HepG2 (cell line): Measurements from ENCODE around the gene KIAA1755. TPM values are rescaled to one million over a fixed set of nuclear protein-coding genes. Genes with fewer than 3 reads are reported as not detected.

Source experiments
- ATAC-seq: fragments of 200-7000 bp; cut with Tn5 transposase; 3 replicates; pipeline ENCODE4 v1.9.1; 2020; ENCODE audit warnings: mild to moderate bottlenecking, moderate library complexity
- BruUV-seq: library from RNA; stranded (reverse); fragments of 400-500 nt; replicated peaks from 2 replicates; lab custom pipeline; 2021; lab: Mats Ljungman, UMichigan
- CTCF ChIA-PET: fragments of 300-600 bp; formaldehyde crosslinking; extraction: SDS; loops from one replicate; lab custom pipeline; 2021; ENCODE audit warnings: low total read pairs, inconsistent platforms, low intra/inter-chr PET ratio; lab: Yijun Ruan, JAX
- POLR2A ChIA-PET: fragments of 350-600 bp; sonication (Branson Sonifier 250); formaldehyde crosslinking; loops from one replicate; lab custom pipeline; 2020; ENCODE audit warnings: antibody characterized with exemption, inconsistent platforms; lab: Yijun Ruan, JAX
- DNase-seq: peaks from one replicate; pipeline ENCODE4 v3.0.0-alpha.2; 2015; ENCODE audit warnings: low spot score
- FAIRE-seq: peaks from 3 replicates; lab custom pipeline; 2011; peaks lifted over from hg19 to GRCh38; lab: Jason Lieb, UNC
- H2AFZ ChIP-seq: one replicate; pipeline ENCODE4 v1.6.1; 2011; ENCODE audit warnings: low read length, inconsistent platforms
- H3K27ac ChIP-seq: fragments of 300-600 bp; 3 replicates; pipeline ENCODE4 v1.8.0; 2011; ENCODE audit warnings: mixed run types, mild to moderate bottlenecking, mixed read lengths, low read length, inconsistent platforms; ENCODE audit not compliant: insufficient read depth; ENCODE audit errors: extremely low read length
- H3K27me3 ChIP-seq, 2 experiments: fragments of 200-600 bp in 1 of 2; 2 replicates in 1 of 2; 3 replicates in 1 of 2; pipeline versions ENCODE4 v1.6.0 to v1.8.0; 2011; ENCODE audit warnings: low read length in 2 of 2, mild to moderate bottlenecking in 2 of 2, moderate library complexity in 2 of 2, inconsistent platforms in 1 of 2; ENCODE audit not compliant: insufficient read depth in 2 of 2, control insufficient read depth in 1 of 2
- H3K36me3 ChIP-seq, 2 experiments: fragments of 200-600 bp in 1 of 2; replicated peaks in 1 of 2; 2 replicates in 1 of 2; 3 replicates in 1 of 2; pipeline versions ENCODE4 v1.5.1 to v1.8.0; 2011; ENCODE audit warnings: low read length in 2 of 2, inconsistent platforms in 1 of 2; ENCODE audit not compliant: insufficient read depth in 2 of 2, control insufficient read depth in 1 of 2
- H3K4me1 ChIP-seq: 2 replicates; pipeline ENCODE4 v1.5.1; 2012; ENCODE audit warnings: low read length, inconsistent platforms; ENCODE audit not compliant: insufficient read depth
- H3K4me2 ChIP-seq: 2 replicates; pipeline ENCODE4 v1.6.0; 2011; ENCODE audit warnings: low read depth, low read length, inconsistent platforms
- H3K4me3 ChIP-seq, 3 experiments: fragments of 200-600 bp in 1 of 3; sonication (generic), shearing (Covaris generic) in 1 of 3; replicated peaks in 1 of 3; 2 replicates each; pipeline ENCODE4 v1.5.1; 2011 to 2016; ENCODE audit warnings: low read length in 3 of 3, inconsistent platforms in 2 of 3, low read depth in 2 of 3, mild to moderate bottlenecking in 2 of 3, control low read depth in 1 of 3, mixed read lengths in 1 of 3; ENCODE audit not compliant: insufficient read depth in 1 of 3
- H3K79me2 ChIP-seq: one replicate; pipeline ENCODE4 v1.6.1; 2011; ENCODE audit warnings: low read length, inconsistent platforms; ENCODE audit not compliant: insufficient read depth
- H3K9ac ChIP-seq: 2 replicates; pipeline ENCODE4 v1.6.0; 2011; ENCODE audit warnings: mild to moderate bottlenecking, low read depth, low read length, inconsistent platforms; ENCODE audit not compliant: insufficient read depth
- H3K9me3 ChIP-seq: 2 replicates; pipeline ENCODE4 v1.5.1; 2012; ENCODE audit warnings: mild to moderate bottlenecking, low read length
- H4K20me1 ChIP-seq: 2 replicates; pipeline ENCODE4 v1.6.0; 2011; ENCODE audit warnings: inconsistent platforms, mild to moderate bottlenecking, low read length, moderate library complexity; ENCODE audit not compliant: insufficient read depth
- AGO1 ChIP-seq: fragments of 200-400 bp; formaldehyde crosslinking; IDR thresholded peaks from 2 replicates; pipeline ENCODE4 v1.6.1; 2017; ENCODE audit warnings: mild to moderate bottlenecking, low read depth, low read length, moderate library complexity; ENCODE audit not compliant: poor library complexity, severe bottlenecking
- ATRX ChIP-seq: sonication (generic); formaldehyde crosslinking; IDR thresholded peaks from 2 replicates; pipeline ENCODE4 v1.4.0; 2020; ENCODE audit warnings: missing genetic modification reagents, borderline replicate concordance
- CTCF ChIP-seq: sonication (generic); formaldehyde crosslinking; IDR thresholded peaks from 2 replicates; pipeline ENCODE4 v1.5.0; 2020; ENCODE audit warnings: mild to moderate bottlenecking, missing genetic modification reagents, moderate library complexity
- EP300 ChIP-seq, 3 experiments: sonication (generic) in 1 of 3; formaldehyde crosslinking in 1 of 3; IDR thresholded peaks; 2 replicates each; pipeline versions ENCODE4 v1.5.1 to v1.6.1; 2011 to 2020; ENCODE audit warnings: low read depth in 2 of 3, low read length in 2 of 3, borderline replicate concordance in 1 of 3, improper control_type of control experiment in 1 of 3, mild to moderate bottlenecking in 1 of 3, missing genetic modification reagents in 1 of 3, moderate library complexity in 1 of 3
- GTF3A ChIP-seq: sonication (generic); formaldehyde crosslinking; conservative IDR thresholded peaks from 2 replicates; pipeline ENCODE4 v1.4.0; 2020; ENCODE audit warnings: mild to moderate bottlenecking, missing genetic modification reagents
- KDM1A ChIP-seq: IDR thresholded peaks from 2 replicates; pipeline ENCODE4 v1.6.1; 2016; ENCODE audit warnings: missing compliant biosample characterization
- RCOR2 ChIP-seq: IDR thresholded peaks from 2 replicates; pipeline ENCODE4 v1.6.1; 2016; ENCODE audit warnings: missing biosample characterization, missing genetic modification reagents
- SRY ChIP-seq: sonication (generic); formaldehyde crosslinking; IDR thresholded peaks from 2 replicates; pipeline ENCODE4 v1.8.0; 2022; ENCODE audit warnings: mild to moderate bottlenecking, missing genetic modification reagents
- STAG1 ChIP-seq: sonication (generic); formaldehyde crosslinking; IDR thresholded peaks from 2 replicates; pipeline ENCODE4 v1.4.0; 2020; ENCODE audit warnings: missing genetic modification reagents
- TARDBP ChIP-seq: sonication (generic); formaldehyde crosslinking; IDR thresholded peaks from 2 replicates; pipeline ENCODE4 v1.8.0; 2022; ENCODE audit warnings: mild to moderate bottlenecking, missing genetic modification reagents
- ZNF33B ChIP-seq: sonication (generic); formaldehyde crosslinking; IDR thresholded peaks from 2 replicates; pipeline ENCODE4 v1.5.1; 2020; ENCODE audit warnings: mild to moderate bottlenecking, missing genetic modification reagents
- ZNF576 ChIP-seq: sonication (generic); formaldehyde crosslinking; IDR thresholded peaks from 2 replicates; pipeline ENCODE4 v1.4.0; 2020; ENCODE audit warnings: mild to moderate bottlenecking, missing genetic modification reagents
- ZNF629 ChIP-seq: sonication (generic); formaldehyde crosslinking; conservative IDR thresholded peaks from 2 replicates; pipeline ENCODE4 v1.5.0; 2020; ENCODE audit warnings: missing genetic modification reagents
- ZNF768 ChIP-seq: sonication (generic); formaldehyde crosslinking; IDR thresholded peaks from 2 replicates; pipeline ENCODE4 v1.4.0; 2020; ENCODE audit warnings: missing genetic modification reagents
- ZNF777 ChIP-seq: sonication (generic); formaldehyde crosslinking; IDR thresholded peaks from 2 replicates; pipeline ENCODE4 v1.4.0; 2020; ENCODE audit warnings: missing genetic modification reagents
- WGBS: methylation state at CpG from one replicate; pipeline ENCODE4 v1.1.6; 2017; ENCODE audit warnings: low lambda C conversion rate; 5-methylcytosine and 5-hydroxymethylcytosine counted together
- in situ Hi-C: cut with HindIII; loops from 2 replicates; pipeline ENCODE4 v1.10.0; 2017; ENCODE audit warnings: low pct_unique_long_range_greater_than_20kb; ENCODE audit not compliant: extremely low pct_ligation_motif_present
- intact Hi-C: fragments of 100-400 bp; cut with micrococcal nuclease; formaldehyde crosslinking; loops from one replicate; pipeline ENCODE4 v1.10.0; 2022; ENCODE audit not compliant: unreplicated experiment
- polyA plus RNA-seq, 8 experiments: library from polyadenylated mRNA; depleted of rRNA in 3 of 8; stranded (reverse) in 7 of 8; unstranded in 1 of 8; fragments of >200 nt; fragmentation: Illumina TruSeq in 4 of 8; extraction: Trizol in 4 of 8; gene quantifications; 2 replicates each; pipeline versions ENCODE4 v1.2.1 to v1.2.3, GENCODE V29; 2011 to 2016; ENCODE audit warnings: low read depth in 4 of 8, missing spikeins in 1 of 8, mixed read lengths in 1 of 8; ENCODE audit not compliant: insufficient read depth in 1 of 8
- total RNA-seq, 5 experiments: library from RNA; depleted of rRNA; stranded (reverse); fragments of >200 nt; fragmentation: Illumina TruSeq; extraction: Trizol; gene quantifications; 2 replicates each; pipeline ENCODE4 v1.2.3, GENCODE V29; 2016; ENCODE audit warnings: low read depth in 1 of 5
- TF ChIP-seq, protein P1 (sequence below): IDR thresholded peaks from 2 replicates; pipeline ENCODE4 v1.6.1; 2016; ENCODE audit warnings: missing biosample characterization, missing genetic modification reagents, low read depth

The KIAA1755 gene
- total and polyA plus RNA-seq, 2 of the 13 experiments (the other 11 are each of a cell fraction or from before 2014, with no cell fraction given): 0.04 TPM; not detected in 1

GRCh38 chr20:38172408-38172807 lies 88.1 kb downstream of the KIAA1755 start:
- Histone ChIP-seq H3K4me3 (no peak overlapping the region), H3K27me3 (peaks cover 2 to 5% of the 10 kb centered on the region in 2 experiments; a peak in 2 of 5 replicates), H3K9ac (no peak overlapping the region), H3K4me2 (no peak overlapping the region), H2AFZ (no peak overlapping the region), H3K27ac (no peak overlapping the region), H3K79me2 (no peaks in the 10 kb centered on the region), H3K36me3 (no peaks in the 10 kb centered on the region), H3K9me3 (no peaks in the 10 kb centered on the region), H4K20me1 (no peaks in the 10 kb centered on the region), H3K4me1 (peaks cover 66% of the 10 kb centered on the region)
- ChIA-PET POLR2A (no interaction called here), CTCF (no interaction called here)
- no TSS peak for BruUV-seq
- WGBS: 22% methylated on average over 4 of the region's 4 CpGs
- FAIRE-seq: no peak
- TF ChIP-seq, protein P1, sequence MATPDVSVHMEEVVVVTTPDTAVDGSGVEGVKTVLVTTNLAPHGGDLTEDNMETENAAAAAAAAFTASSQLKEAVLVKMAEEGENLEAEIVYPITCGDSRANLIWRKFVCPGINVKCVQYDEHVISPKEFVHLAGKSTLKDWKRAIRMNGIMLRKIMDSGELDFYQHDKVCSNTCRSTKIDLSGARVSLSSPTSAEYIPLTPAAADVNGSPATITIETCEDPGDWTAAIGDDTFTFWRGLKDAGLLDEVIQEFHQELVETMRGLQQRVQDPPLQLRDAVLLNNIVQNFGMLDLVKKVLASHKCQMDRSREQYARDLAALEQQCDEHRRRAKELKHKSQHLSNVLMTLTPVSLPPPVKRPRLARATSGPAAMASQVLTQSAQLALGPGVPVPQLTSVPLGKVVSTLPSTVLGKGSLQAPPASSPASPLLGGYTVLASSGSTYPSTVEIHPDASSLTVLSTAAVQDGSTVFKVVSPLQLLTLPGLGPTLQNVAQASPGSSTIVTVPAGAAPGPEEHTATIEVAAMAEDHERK (CRISPR knock-in tag): no peak
- no peak for TF ChIP-seq ZNF777 (CRISPR knock-in tag)
- TF ChIP-seq CTCF: peak; percentile 6; the same call in 1 of the 2 replicates
- 0 out of 2 replicates have a peak, but pooled peaks have one; percentile 15 for TF ChIP-seq STAG1 (CRISPR knock-in tag)
- intact Hi-C loops (no loop called here), in situ Hi-C loops (no loop called here)
- ATAC-seq: no peak
- peak; percentile 48 for DNase-seq

- POLR2A ChIA-PET: no interaction called here
- no TSS peak for BruUV-seq
- Histone ChIP-seq H3K4me2 (peak overlapping the region; percentile 33), H4K20me1 (no peaks in the 10 kb centered on the region), H3K4me1 (peaks cover 74% of the 10 kb centered on the region), H3K4me3 (no peak overlapping the region), H3K36me3 (no peaks in the 10 kb centered on the region), H3K27ac (no peak overlapping the region), H3K9ac (no peak overlapping the region), H3K9me3 (no peaks in the 10 kb centered on the region), H2AFZ (no peak overlapping the region), H3K79me2 (no peaks in the 10 kb centered on the region), H3K27me3 (no peaks in the 10 kb centered on the region)
- in situ Hi-C loops (no loop called here), intact Hi-C loops (no loop called here)
- DNase-seq (no peak), ATAC-seq (no peak), FAIRE-seq (no peak)
- WGBS: 16% methylated on average over 4 of the region's 4 CpGs
- CTCF ChIA-PET: no interaction called here
- TF ChIP-seq RCOR2 (CRISPR knock-in tag) (0 out of 2 replicates have a peak, but pooled peaks have one; percentile 57), ZNF576 (CRISPR knock-in tag) (no peak), SRY (CRISPR knock-in tag) (no peak), ZNF33B (CRISPR knock-in tag) (no peak), KDM1A (CRISPR knock-in tag) (peak; percentile 86; the same call in 1 of the 2 replicates), AGO1 (no peak), TARDBP (CRISPR knock-in tag) (no peak), ATRX (CRISPR knock-in tag) (no peak), GTF3A (no peak), EP300 (IDR thresholded peaks at IDR 0.05; ENCODE audit: low read depth in 2 of 2, low read length in 2 of 2) (no peak), EP300 (CRISPR knock-in tag; IDR thresholded peaks at IDR 0.05; ENCODE audit: borderline replicate concordance) (no peak), ZNF768 (CRISPR knock-in tag) (peak; percentile 27; the same call in 1 of the 2 replicates), ZNF629 (CRISPR knock-in tag) (peak; percentile 97)
Observed at GRCh38 chr20:38171675-38172043, 88.9 kb downstream of the KIAA1755 start.
